Thymus (tissue), 11 donors: ENCODE results near the gene CHRNA7. TPM values are rescaled to one million over a fixed set of nuclear protein-coding genes. Genes with fewer than 3 reads are reported as not detected.

Source experiments
- DNase-seq, 9 donors: peaks; one replicate each; pipeline ENCODE4 v3.0.0-alpha.2; 2013; ENCODE audit warnings: low spot score in 9 of 9, low read depth in 6 of 9, missing footprints in 1 of 9
- H3K27ac ChIP-seq, 2 donors: one replicate each; pipeline ENCODE4 v1.5.1; 2013; ENCODE audit warnings: control low read depth in 1 of 2, low read depth in 1 of 2, low read length in 1 of 2, mild to moderate bottlenecking in 1 of 2, moderate library complexity in 1 of 2
- H3K27me3 ChIP-seq, 2 donors: one replicate each; pipeline ENCODE4 v1.5.1; 2013; ENCODE audit warnings: low read length in 1 of 2; ENCODE audit not compliant: control insufficient read depth in 2 of 2, insufficient read depth in 1 of 2
- H3K36me3 ChIP-seq, 2 donors: one replicate each; pipeline ENCODE4 v1.5.1; 2013; ENCODE audit warnings: low read length in 1 of 2, mild to moderate bottlenecking in 1 of 2, moderate library complexity in 1 of 2; ENCODE audit not compliant: control insufficient read depth in 2 of 2, insufficient read depth in 2 of 2
- H3K4me1 ChIP-seq, 2 donors: one replicate each; pipeline ENCODE4 v1.5.1; 2013; ENCODE audit warnings: low read length in 2 of 2; ENCODE audit not compliant: control insufficient read depth in 2 of 2, insufficient read depth in 2 of 2
- H3K4me3 ChIP-seq, 2 donors: one replicate each; pipeline ENCODE4 v1.5.1; 2013; ENCODE audit warnings: low read length in 2 of 2, control low read depth in 1 of 2, mild to moderate bottlenecking in 1 of 2
- H3K9me3 ChIP-seq, 2 donors: one replicate each; pipeline ENCODE4 v1.5.1; 2013; ENCODE audit warnings: low read length in 1 of 2, mild to moderate bottlenecking in 1 of 2; ENCODE audit not compliant: control insufficient read depth in 2 of 2, insufficient read depth in 1 of 2
- WGBS: extraction: QIAGEN DNeasy Blood & Tissue Kit; methylation state at CpG from one replicate; pipeline ENCODE4 v1.1.7; 2013; 5-methylcytosine and 5-hydroxymethylcytosine counted together
- polyA plus RNA-seq: library from polyadenylated mRNA; stranded (reverse); fragments of 200-250 nt; gene quantifications from one replicate; pipeline ENCODE4 v1.2.3, GENCODE V29; 2013
- total RNA-seq: library from RNA; stranded (reverse); fragments of 120-200 nt; gene quantifications from one replicate; pipeline ENCODE4 v1.2.4, GENCODE V29; 2013
- donor health status: healthy.

CHRNA7 gene
- total and polyA plus RNA-seq, 2 donors: 0.61 to 1.1 TPM

GRCh38 chr15:32042269-32042972 is 12.1 kb downstream of the CHRNA7 start:
- Histone ChIP-seq H3K4me1 (no peaks in the 10 kb centered on the region), H3K36me3 (no peaks in the 10 kb centered on the region)

GRCh38 chr15:32053719-32054118 is 23.4 kb downstream of the CHRNA7 start:
- no peak for DNase-seq
- H3K9me3 ChIP-seq: no peaks in the 10 kb centered on the region
- H3K27me3 ChIP-seq: no peaks in the 10 kb centered on the region
- H3K27ac ChIP-seq: no peak overlapping the region
- no peak overlapping the region for H3K4me3 ChIP-seq
- no peaks in the 10 kb centered on the region for H3K4me1 ChIP-seq
- H3K36me3 ChIP-seq: no peaks in the 10 kb centered on the region
- 71% methylated on average over 5 of the region's 5 CpGs for WGBS

More at GRCh38 chr15:32042269-32042972, 12.1 kb downstream of the CHRNA7 start:
- H3K27me3 ChIP-seq: no peaks in the 10 kb centered on the region
- H3K9me3 ChIP-seq: no peaks in the 10 kb centered on the region
- 3% methylated on average over 1 of the region's 1 CpG for WGBS
- peak in 1 of 9 donors; percentile 3 for DNase-seq
- H3K4me3 ChIP-seq: no peak overlapping the region
- no peak overlapping the region for H3K27ac ChIP-seq

DNA sequence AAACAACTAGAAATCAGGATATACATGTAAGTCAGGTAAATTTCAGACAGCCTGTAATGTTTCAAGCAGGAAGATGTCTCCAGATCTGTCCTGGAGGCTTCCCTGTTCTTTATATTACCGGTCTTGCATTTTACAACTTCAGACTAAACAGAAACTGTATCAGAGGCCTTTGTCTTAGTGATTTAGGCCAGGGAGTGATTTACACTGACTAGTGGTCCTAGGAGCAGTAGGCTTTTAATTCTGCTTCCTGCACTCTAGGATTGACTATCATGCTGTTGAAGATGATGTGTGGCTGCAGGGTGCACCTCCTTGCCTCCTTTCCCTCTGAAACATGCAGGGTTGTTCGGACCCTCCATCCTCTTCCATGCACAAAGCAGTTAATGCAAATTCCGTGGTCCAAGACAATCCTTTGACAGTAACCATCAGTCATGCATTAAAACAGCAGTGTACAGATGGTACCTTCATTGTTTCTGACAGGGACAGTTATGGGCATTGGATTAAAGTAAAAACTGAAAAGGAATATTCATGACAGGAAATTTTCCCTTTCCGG is 27.6 kb downstream of the CHRNA7 start:
- no peak overlapping the region for H3K4me3 ChIP-seq
- DNase-seq: no peak
- H3K27ac ChIP-seq: no peak overlapping the region
- no peaks in the 10 kb centered on the region for H3K4me1 ChIP-seq
- H3K27me3 ChIP-seq: no peaks in the 10 kb centered on the region
- 88% methylated on average over 4 of the region's 4 CpGs for WGBS
- no peaks in the 10 kb centered on the region for H3K9me3 ChIP-seq
- no peaks in the 10 kb centered on the region for H3K36me3 ChIP-seq

GRCh38 chr15:32060706-32061105 is 30.4 kb downstream of the CHRNA7 start:
- DNase-seq: no peak
- Histone ChIP-seq H3K27ac (no peak overlapping the region), H3K4me1 (no peaks in the 10 kb centered on the region), H3K4me3 (no peak overlapping the region), H3K9me3 (peaks cover 0 to 3% of the 10 kb centered on the region in 2 donors), H3K27me3 (no peaks in the 10 kb centered on the region), H3K36me3 (no peaks in the 10 kb centered on the region)
- WGBS: 96% methylated on average over 7 of the region's 7 CpGs

DNA sequence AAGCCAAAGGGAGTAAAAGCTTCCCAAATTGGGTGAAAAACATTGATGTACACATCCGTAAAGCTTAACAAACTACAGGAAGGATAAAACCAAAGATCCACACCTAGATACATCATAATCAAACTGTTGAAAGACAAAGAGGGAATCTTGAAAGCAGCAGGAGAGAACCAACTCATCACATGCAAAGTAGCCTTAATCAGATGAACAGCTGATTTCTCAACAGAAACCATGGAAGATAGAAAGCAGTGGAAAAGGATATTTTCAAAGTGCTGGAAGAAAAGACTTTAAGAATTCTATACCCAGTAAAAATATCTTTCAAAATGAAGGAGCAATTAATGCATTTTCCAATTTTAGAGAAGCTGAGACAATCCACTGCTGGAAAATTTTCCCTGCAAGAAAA is 36.8 kb downstream of the CHRNA7 start:
- no peak for DNase-seq
- Histone ChIP-seq H3K9me3 (peaks cover 0 to 4% of the 10 kb centered on the region in 2 donors), H3K4me1 (no peaks in the 10 kb centered on the region), H3K27me3 (no peaks in the 10 kb centered on the region), H3K4me3 (no peak overlapping the region), H3K36me3 (no peaks in the 10 kb centered on the region), H3K27ac (no peak overlapping the region)
- WGBS: 98% methylated on average over 1 of the region's 1 CpG

- Histone ChIP-seq H3K4me1 (no peaks in the 10 kb centered on the region), H3K27me3 (no peaks in the 10 kb centered on the region), H3K27ac (no peak overlapping the region), H3K4me3 (no peak overlapping the region), H3K9me3 (no peaks in the 10 kb centered on the region), H3K36me3 (no peaks in the 10 kb centered on the region)
- no peak for DNase-seq
Observed at GRCh38 chr15:32089851-32090359, 59.6 kb downstream of the CHRNA7 start.

- DNase-seq: no peak
- Histone ChIP-seq H3K27me3 (no peaks in the 10 kb centered on the region), H3K9me3 (no peaks in the 10 kb centered on the region), H3K36me3 (no peaks in the 10 kb centered on the region), H3K27ac (no peak overlapping the region), H3K4me1 (no peaks in the 10 kb centered on the region), H3K4me3 (no peak overlapping the region)
- WGBS: 93% methylated on average over 4 of the region's 4 CpGs
Observed at GRCh38 chr15:32091505-32092380, 61.4 kb downstream of the CHRNA7 start.

DNA sequence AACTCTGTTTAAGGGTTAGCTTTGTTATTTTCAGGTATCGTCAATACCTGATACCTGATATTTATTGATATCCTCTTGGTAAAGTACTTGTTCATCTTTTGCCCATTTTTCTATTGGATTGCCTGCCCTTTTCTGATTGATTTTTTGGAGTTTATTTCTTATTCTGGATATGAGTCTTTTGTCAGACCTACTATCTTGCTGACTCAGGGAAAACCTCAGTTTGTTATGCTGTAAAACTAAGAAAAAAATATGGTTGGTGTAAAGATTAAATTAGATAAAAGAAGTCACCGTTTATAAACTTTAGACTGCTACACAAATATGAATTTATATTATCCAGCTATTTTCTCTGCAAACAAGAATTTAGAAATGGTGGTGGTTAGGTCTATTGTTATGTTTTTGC is 65.9 kb downstream of the CHRNA7 start:
- no peak for DNase-seq
- H3K4me3 ChIP-seq: no peak overlapping the region
- no peaks in the 10 kb centered on the region for H3K9me3 ChIP-seq
- 94% methylated on average over 2 of the region's 2 CpGs for WGBS
- H3K27ac ChIP-seq: no peak overlapping the region
- H3K4me1 ChIP-seq: no peaks in the 10 kb centered on the region
- H3K36me3 ChIP-seq: no peaks in the 10 kb centered on the region
- H3K27me3 ChIP-seq: no peaks in the 10 kb centered on the region
